H1 (cell line): ENCODE results near the gene SPATA6L. TPM values are rescaled to one million over a fixed set of nuclear protein-coding genes. Genes with fewer than 3 reads are reported as not detected.

ENCODE experiments used
- ASH2L ChIP-seq: fragments of 200-600, 300-600 bp; sonication (generic); IDR thresholded peaks from one replicate; pipeline ENCODE4 v1.7.1; 2017; ENCODE audit warnings: low read length
- CBX5 ChIP-seq: fragments of 300-800, 300-1000 bp; sonication (generic); IDR thresholded peaks from 2 replicates; pipeline ENCODE4 v1.7.1; 2016; ENCODE audit warnings: antibody characterized with exemption, low read length, low read depth
- CBX8 ChIP-seq: fragments of 300-800, 300-1000 bp; sonication (generic); IDR thresholded peaks from 2 replicates; pipeline ENCODE4 v1.7.1; 2016; ENCODE audit warnings: low read depth, low read length, borderline replicate concordance
- CHD1 ChIP-seq: IDR thresholded peaks from 2 replicates; pipeline ENCODE4 v1.6.1; 2012; ENCODE audit warnings: low read depth, low read length, improper control_type of control experiment
- CREB1 ChIP-seq: IDR thresholded peaks from 2 replicates; pipeline ENCODE4 v1.6.1; 2012; ENCODE audit warnings: inconsistent platforms
- CTCF ChIP-seq, 3 experiments: IDR thresholded peaks; 1 replicate in 2 of 3; 2 replicates in 1 of 3; pipeline versions ENCODE4 v1.5.1 to v1.6.1; 2011; ENCODE audit warnings: low read length in 3 of 3, mild to moderate bottlenecking in 3 of 3, inconsistent platforms in 2 of 3, low read depth in 1 of 3, moderate library complexity in 1 of 3; ENCODE audit not compliant: insufficient read depth in 1 of 3; ENCODE audit errors: control extremely low read depth in 1 of 3
- EZH2 ChIP-seq: fragments of 200-600 bp; sonication (generic); IDR thresholded peaks from 2 replicates; pipeline ENCODE4 v1.7.1; 2012; ENCODE audit warnings: low read depth, mild to moderate bottlenecking, moderate library complexity, low read length, inconsistent platforms; ENCODE audit not compliant: severe bottlenecking
- FOSL1 ChIP-seq: IDR thresholded peaks from 2 replicates; pipeline ENCODE4 v1.6.1; 2011; ENCODE audit warnings: mild to moderate bottlenecking, low read depth, low read length, moderate library complexity; ENCODE audit not compliant: insufficient read depth
- GTF2F1 ChIP-seq: IDR thresholded peaks from 2 replicates; pipeline ENCODE4 v1.6.1; 2012; ENCODE audit warnings: low read depth, low read length, improper control_type of control experiment, borderline replicate concordance
- HDAC2 ChIP-seq, 2 experiments: fragments of 300-600 bp in 1 of 2; sonication (generic) in 1 of 2; IDR thresholded peaks; 2 replicates each; pipeline ENCODE4 v1.6.1; 2011 to 2012; ENCODE audit warnings: low read depth in 2 of 2, low read length in 2 of 2, mild to moderate bottlenecking in 2 of 2, moderate library complexity in 2 of 2, borderline replicate concordance in 1 of 2, inconsistent platforms in 1 of 2
- JUND ChIP-seq: IDR thresholded peaks from 2 replicates; pipeline ENCODE4 v1.6.1; 2011; ENCODE audit warnings: mild to moderate bottlenecking, improper control_type of control experiment, low read length
- MAFK ChIP-seq: IDR thresholded peaks from 2 replicates; pipeline ENCODE4 v1.6.1; 2012; ENCODE audit warnings: low read depth, mild to moderate bottlenecking, improper control_type of control experiment, low read length
- RFX5 ChIP-seq: IDR thresholded peaks from 2 replicates; pipeline ENCODE4 v1.6.1; 2011; ENCODE audit warnings: low read depth, low read length, improper control_type of control experiment, borderline replicate concordance
- SIN3A ChIP-seq, 2 experiments: IDR thresholded peaks in 1 of 2; conservative IDR thresholded peaks in 1 of 2; 2 replicates each; pipeline ENCODE4 v1.6.1; 2011 to 2012; ENCODE audit warnings: low read length in 2 of 2, improper control_type of control experiment in 1 of 2, low read depth in 1 of 2, mild to moderate bottlenecking in 1 of 2
- SIRT6 ChIP-seq: IDR thresholded peaks from one replicate; pipeline ENCODE4 v1.7.1; 2012; ENCODE audit warnings: low read length, inconsistent platforms
- SRF ChIP-seq: IDR thresholded peaks from 2 replicates; pipeline ENCODE4 v1.6.1; 2011; ENCODE audit warnings: mild to moderate bottlenecking, low read depth, low read length, moderate library complexity
- TEAD4 ChIP-seq: IDR thresholded peaks from 2 replicates; pipeline ENCODE4 v1.6.1; 2012; ENCODE audit warnings: low read depth, low read length, inconsistent platforms, mixed read lengths
- USF2 ChIP-seq: IDR thresholded peaks from 2 replicates; pipeline ENCODE4 v1.6.1; 2011; ENCODE audit warnings: low read length, improper control_type of control experiment
- YY1 ChIP-seq: IDR thresholded peaks from 2 replicates; pipeline ENCODE4 v1.6.1; 2011; ENCODE audit warnings: low read depth, mild to moderate bottlenecking, low read length
- ZNF274 ChIP-seq: IDR thresholded peaks from 2 replicates; pipeline ENCODE4 v1.7.0; 2012; ENCODE audit warnings: low read length, borderline replicate concordance; ENCODE audit errors: extremely low read depth
- polyA plus RNA-seq, 7 experiments: library from polyadenylated mRNA; depleted of rRNA in 3 of 7; stranded (reverse) in 5 of 7; unstranded in 2 of 7; fragments of >200 nt in 5 of 7; fragments of 200-250 nt in 2 of 7; gene quantifications; 1 replicate in 5 of 7; 2 replicates in 1 of 7; 4 replicates in 1 of 7; pipeline versions ENCODE4 v1.2.1 to v1.2.3, GENCODE V29; 2011 to 2013; ENCODE audit warnings: missing spikeins in 2 of 7, mixed read lengths in 2 of 7
- total RNA-seq: library from RNA; stranded (reverse); fragmentation: NEBNext Ultra II Directional; extraction: Animal tissue kit (Norgen Biotek cat#: 25700); gene quantifications from 2 replicates; pipeline ENCODE4 v1.2.1, GENCODE V29; 2021

SPATA6L gene
- total and polyA plus RNA-seq, 2 of the 8 experiments (the other 6 are each of a cell fraction or from before 2014, with no cell fraction given), result 0.57 to 1.1 TPM

- TF ChIP-seq EZH2, result no peak
- peak; percentile 85 for TF ChIP-seq YY1
- TF ChIP-seq FOSL1, result no peak
- no peak; a peak in 3 of 4 replicates for TF ChIP-seq HDAC2 (IDR thresholded peaks at IDR 0.05; ENCODE audit: borderline replicate concordance in 1 of 2, low read depth in 2 of 2, low read length in 2 of 2)
- TF ChIP-seq JUND, result 0 out of 2 replicates have a peak, but pooled peaks have one; percentile 25
- TF ChIP-seq GTF2F1, result no peak; the same call in 1 of the 2 replicates
- TF ChIP-seq TEAD4, result peak; percentile 78
- TF ChIP-seq SIRT6, result no peak
- TF ChIP-seq RFX5, result no peak
- peak in 1 of 2 experiments; percentile 74; a peak in 2 of 4 replicates for TF ChIP-seq SIN3A (conservative IDR thresholded peaks at IDR 0.05 in 1 of 2, IDR thresholded peaks at IDR 0.05 in 1 of 2; ENCODE audit: low read depth in 1 of 2, low read length in 2 of 2)
- peak; percentile 36 to 56 (median 52); a peak in 3 of 4 replicates for TF ChIP-seq CTCF (IDR thresholded peaks at IDR 0.05; ENCODE audit: control extremely low read depth in 1 of 3, insufficient read depth in 1 of 3, low read depth in 1 of 3, low read length in 3 of 3)
- TF ChIP-seq CHD1, result no peak
- TF ChIP-seq ASH2L, result peak; percentile 99
- TF ChIP-seq CREB1, result peak; percentile 94
- no peak for TF ChIP-seq USF2
- no peak for TF ChIP-seq CBX8
- TF ChIP-seq MAFK, result no peak
- TF ChIP-seq ZNF274, result no peak
- TF ChIP-seq SRF, result no peak
- TF ChIP-seq CBX5, result no peak
Observed at GRCh38 chr9:4679268-4680172, 13.2 kb upstream of the SPATA6L start, which contains the start of gene CDC37L1 (continued).
